ENCODE data around the gene ELP1.

The ELP1 gene

DNA sequence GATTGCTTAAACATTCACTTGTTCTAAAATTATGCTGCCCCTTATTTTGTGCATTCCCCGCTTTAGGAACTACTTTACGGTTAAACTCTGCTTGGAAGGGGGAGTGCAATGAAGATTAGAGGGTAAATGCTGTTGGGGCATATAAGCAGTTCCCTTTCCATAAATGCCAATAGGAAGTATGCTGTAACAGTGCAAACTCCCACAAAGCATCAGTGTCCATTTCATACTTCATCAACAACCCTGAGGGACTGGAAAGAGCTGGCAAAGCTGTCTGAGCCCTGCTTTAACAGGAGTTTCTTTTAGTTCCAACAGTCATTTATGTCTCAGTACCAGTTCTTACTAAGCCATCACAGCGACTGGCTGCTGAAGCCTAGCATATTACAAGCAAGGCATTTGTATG lies 70.0 kb downstream of the ELP1 start:
- H3K36me3 ChIP-seq (ENCODE audit: insufficient read depth, low read length), result peaks cover 4% of the 10 kb centered on the region; the same call in 1 of the 2 replicates

DNA sequence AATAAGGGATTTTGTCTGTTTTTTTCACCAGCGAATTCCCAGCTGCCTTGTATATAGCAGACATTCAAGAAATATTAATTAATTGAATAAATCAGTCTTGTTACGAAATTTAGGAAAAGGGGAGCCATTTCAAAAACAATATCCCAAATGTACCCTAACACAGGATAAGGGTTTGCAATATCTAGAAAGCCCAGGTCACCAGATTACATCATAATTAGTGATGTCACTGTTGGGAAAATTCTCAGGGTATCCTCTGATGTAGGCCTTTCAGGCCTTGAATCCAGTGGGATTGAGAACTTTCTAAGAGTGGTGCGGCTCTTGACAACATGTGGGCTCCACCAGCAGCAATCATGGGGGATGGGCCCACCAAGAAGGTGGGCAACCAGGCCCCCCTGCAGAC lies 71.9 kb downstream of the ELP1 start, which contains the start of gene ACTL7A:
TSS of gene ACTL7A (plus strand) at position 270 of the 400 bp plus-strand sequence. CDS start at position 327, 57 bp downstream.
- H3K27me3 ChIP-seq (ENCODE audit: insufficient read depth, low read length, poor library complexity), result no peaks in the 10 kb centered on the region
- H3K4me2 ChIP-seq (ENCODE audit: insufficient read depth, low read length), result no peak within 1 kb of the TSS
- no peak within 1 kb of the TSS for H2AFZ ChIP-seq (ENCODE audit: low read depth, low read length)
- H3K4me1 ChIP-seq (ENCODE audit: insufficient read depth, low read length), result no peaks in the 10 kb centered on the region
- no peaks in the 10 kb centered on the region for H3K79me2 ChIP-seq (ENCODE audit: insufficient read depth, low read length)
- TF ChIP-seq EZH2 (IDR thresholded peaks at IDR 0.05; ENCODE audit: borderline replicate concordance, low read depth, low read length, severe bottlenecking), result no peak
- TF ChIP-seq, protein P1, sequence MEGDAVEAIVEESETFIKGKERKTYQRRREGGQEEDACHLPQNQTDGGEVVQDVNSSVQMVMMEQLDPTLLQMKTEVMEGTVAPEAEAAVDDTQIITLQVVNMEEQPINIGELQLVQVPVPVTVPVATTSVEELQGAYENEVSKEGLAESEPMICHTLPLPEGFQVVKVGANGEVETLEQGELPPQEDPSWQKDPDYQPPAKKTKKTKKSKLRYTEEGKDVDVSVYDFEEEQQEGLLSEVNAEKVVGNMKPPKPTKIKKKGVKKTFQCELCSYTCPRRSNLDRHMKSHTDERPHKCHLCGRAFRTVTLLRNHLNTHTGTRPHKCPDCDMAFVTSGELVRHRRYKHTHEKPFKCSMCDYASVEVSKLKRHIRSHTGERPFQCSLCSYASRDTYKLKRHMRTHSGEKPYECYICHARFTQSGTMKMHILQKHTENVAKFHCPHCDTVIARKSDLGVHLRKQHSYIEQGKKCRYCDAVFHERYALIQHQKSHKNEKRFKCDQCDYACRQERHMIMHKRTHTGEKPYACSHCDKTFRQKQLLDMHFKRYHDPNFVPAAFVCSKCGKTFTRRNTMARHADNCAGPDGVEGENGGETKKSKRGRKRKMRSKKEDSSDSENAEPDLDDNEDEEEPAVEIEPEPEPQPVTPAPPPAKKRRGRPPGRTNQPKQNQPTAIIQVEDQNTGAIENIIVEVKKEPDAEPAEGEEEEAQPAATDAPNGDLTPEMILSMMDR (IDR thresholded peaks at IDR 0.05; ENCODE audit: borderline replicate concordance, extremely low read depth, low read length, poor library complexity, severe bottlenecking), result no peak
- H3K27ac ChIP-seq (ENCODE audit: low read length), result no peak within 1 kb of the TSS
- no peak within 1 kb of the TSS for H3K9ac ChIP-seq (ENCODE audit: low read depth, low read length)
- DNase-seq (no peak), ATAC-seq (ENCODE audit: insufficient read depth, low read depth) (no peak)
- no peaks in the 10 kb centered on the region for H3K9me3 ChIP-seq (ENCODE audit: insufficient read depth, low read length, severe bottlenecking)
- no peaks in the 10 kb centered on the region for H4K20me1 ChIP-seq (ENCODE audit: insufficient read depth, low read length)
- H3K4me3 ChIP-seq (ENCODE audit: low read depth in 1 of 2, low read length in 2 of 2), result no peak within 1 kb of the TSS
- H3K36me3 ChIP-seq (ENCODE audit: insufficient read depth, low read length), result no peaks in the 10 kb centered on the region

More for the DNA sequence above, 70.0 kb downstream of the ELP1 start:
- Histone ChIP-seq H4K20me1 (ENCODE audit: insufficient read depth, low read length) (no peaks in the 10 kb centered on the region), H3K9ac (ENCODE audit: low read depth, low read length) (no peak overlapping the region), H3K9me3 (ENCODE audit: insufficient read depth, low read length, severe bottlenecking) (no peaks in the 10 kb centered on the region), H3K4me3 (ENCODE audit: low read depth in 1 of 2, low read length in 2 of 2) (no peak overlapping the region), H3K27ac (ENCODE audit: low read length) (no peak overlapping the region), H3K4me2 (ENCODE audit: insufficient read depth, low read length) (no peak overlapping the region), H3K4me1 (ENCODE audit: insufficient read depth, low read length) (no peaks in the 10 kb centered on the region), H3K79me2 (ENCODE audit: insufficient read depth, low read length) (no peaks in the 10 kb centered on the region), H2AFZ (ENCODE audit: low read depth, low read length) (no peak overlapping the region), H3K27me3 (ENCODE audit: insufficient read depth, low read length, poor library complexity) (no peaks in the 10 kb centered on the region)
- no peak for TF ChIP-seq EZH2 (IDR thresholded peaks at IDR 0.05; ENCODE audit: borderline replicate concordance, low read depth, low read length, severe bottlenecking)
- ATAC-seq (ENCODE audit: insufficient read depth, low read depth), result no peak
- no peak for DNase-seq

DNA sequence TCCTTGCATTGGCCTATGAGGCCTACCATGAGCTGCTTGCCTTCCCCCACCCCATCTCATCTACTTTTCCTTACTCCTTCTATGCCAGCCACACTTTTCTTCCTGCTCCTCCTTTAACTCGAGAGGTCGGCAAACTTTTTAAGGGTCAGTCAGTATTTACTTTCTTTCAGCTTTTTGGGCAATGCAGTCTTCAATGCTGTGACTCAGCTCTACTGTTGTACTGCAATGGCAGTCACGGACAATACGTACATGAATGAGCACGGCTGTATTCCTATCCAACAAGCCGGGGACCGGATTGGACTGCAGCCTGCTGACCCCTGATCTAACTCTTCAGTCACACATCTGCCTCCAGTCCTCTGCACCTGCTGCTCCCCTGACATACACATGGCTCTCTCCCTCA lies 72.5 kb downstream of the ELP1 start:
- H3K36me3 ChIP-seq (ENCODE audit: insufficient read depth, low read length), result no peaks in the 10 kb centered on the region
- no peak overlapping the region for H3K9ac ChIP-seq (ENCODE audit: low read depth, low read length)
- no peaks in the 10 kb centered on the region for H3K79me2 ChIP-seq (ENCODE audit: insufficient read depth, low read length)
- ATAC-seq (ENCODE audit: insufficient read depth, low read depth) (no peak), DNase-seq (no peak)
- no peaks in the 10 kb centered on the region for H3K27me3 ChIP-seq (ENCODE audit: insufficient read depth, low read length, poor library complexity)
- no peaks in the 10 kb centered on the region for H3K4me1 ChIP-seq (ENCODE audit: insufficient read depth, low read length)
- H3K27ac ChIP-seq (ENCODE audit: low read length), result no peak overlapping the region
- no peaks in the 10 kb centered on the region for H4K20me1 ChIP-seq (ENCODE audit: insufficient read depth, low read length)
- no peak for TF ChIP-seq EZH2 (IDR thresholded peaks at IDR 0.05; ENCODE audit: borderline replicate concordance, low read depth, low read length, severe bottlenecking)
- TF ChIP-seq, protein P1 (IDR thresholded peaks at IDR 0.05; ENCODE audit: borderline replicate concordance, extremely low read depth, low read length, poor library complexity, severe bottlenecking), result no peak
- H3K4me2 ChIP-seq (ENCODE audit: insufficient read depth, low read length), result no peak overlapping the region
- no peak overlapping the region for H2AFZ ChIP-seq (ENCODE audit: low read depth, low read length)
- H3K9me3 ChIP-seq (ENCODE audit: insufficient read depth, low read length, severe bottlenecking), result no peaks in the 10 kb centered on the region
- no peak overlapping the region for H3K4me3 ChIP-seq (ENCODE audit: low read depth in 1 of 2, low read length in 2 of 2)

DNA sequence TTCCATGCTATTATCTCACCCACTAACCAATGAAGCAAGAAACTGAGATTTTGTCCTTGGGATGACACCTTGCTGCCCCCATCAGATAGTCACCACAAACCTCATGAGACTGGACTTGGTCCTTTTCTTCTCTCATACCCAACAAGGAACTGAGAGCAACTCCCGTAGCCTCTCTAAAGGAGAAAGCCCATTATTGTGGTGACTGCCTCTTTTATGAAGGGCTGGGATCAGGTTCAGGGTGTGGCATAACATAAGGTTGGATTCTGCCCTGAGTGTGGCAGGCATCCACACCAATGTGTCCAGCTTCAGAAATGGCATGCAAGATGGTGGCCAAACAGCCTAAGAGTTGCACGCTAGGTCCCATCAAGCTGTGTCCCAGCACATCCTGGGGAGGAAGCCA lies 73.2 kb downstream of the ELP1 start:
- Histone ChIP-seq H3K9me3 (ENCODE audit: insufficient read depth, low read length, severe bottlenecking) (no peaks in the 10 kb centered on the region), H3K79me2 (ENCODE audit: insufficient read depth, low read length) (no peaks in the 10 kb centered on the region)

More for the DNA sequence above, 73.2 kb downstream of the ELP1 start:
- no peaks in the 10 kb centered on the region for H3K27me3 ChIP-seq (ENCODE audit: insufficient read depth, low read length, poor library complexity)
- no peaks in the 10 kb centered on the region for H3K36me3 ChIP-seq (ENCODE audit: insufficient read depth, low read length)
- H3K9ac ChIP-seq (ENCODE audit: low read depth, low read length), result no peak overlapping the region
- H3K4me3 ChIP-seq (ENCODE audit: low read depth in 1 of 2, low read length in 2 of 2), result no peak overlapping the region
- H2AFZ ChIP-seq (ENCODE audit: low read depth, low read length), result no peak overlapping the region
- ATAC-seq (ENCODE audit: insufficient read depth, low read depth), result no peak
- no peaks in the 10 kb centered on the region for H3K4me1 ChIP-seq (ENCODE audit: insufficient read depth, low read length)
- no peak for DNase-seq
- H3K4me2 ChIP-seq (ENCODE audit: insufficient read depth, low read length), result no peak overlapping the region
- TF ChIP-seq, protein P1 (IDR thresholded peaks at IDR 0.05; ENCODE audit: borderline replicate concordance, extremely low read depth, low read length, poor library complexity, severe bottlenecking), result no peak
- TF ChIP-seq EZH2 (IDR thresholded peaks at IDR 0.05; ENCODE audit: borderline replicate concordance, low read depth, low read length, severe bottlenecking), result no peak
- H3K27ac ChIP-seq (ENCODE audit: low read length), result no peak overlapping the region
- H4K20me1 ChIP-seq (ENCODE audit: insufficient read depth, low read length), result no peaks in the 10 kb centered on the region

All from DND-41 (cell line).